GM23338 (cell line): Measurements from ENCODE around the gene MYO18A. TPM values are rescaled to one million over a fixed set of nuclear protein-coding genes. Genes with fewer than 3 reads are reported as not detected.

Experiments
- ATAC-seq: fragments of 200-7000 bp; cut with Tn5 transposase; 3 replicates; pipeline ENCODE4 v1.9.1; 2020
- DNase-seq: peaks from one replicate; pipeline ENCODE4 v3.0.0-alpha.2; 2015; ENCODE audit warnings: low spot score
- H2AFZ ChIP-seq: fragments of 200-600 bp; sonication (generic); 2 replicates; pipeline ENCODE4 v1.8.0; 2016; ENCODE audit warnings: antibody characterized with exemption, mild to moderate bottlenecking, moderate library complexity
- H3F3A ChIP-seq: fragments of 200-600 bp; sonication (generic); replicated peaks from 2 replicates; pipeline ENCODE4 v1.8.0; 2017; ENCODE audit warnings: antibody characterized with exemption, mixed run types, low read depth
- H3K27ac ChIP-seq: fragments of 200-600 bp; sonication (generic); 2 replicates; pipeline ENCODE4 v1.6.1; 2016; ENCODE audit warnings: low read depth
- H3K27me3 ChIP-seq: fragments of 200-600 bp; sonication (generic); 2 replicates; pipeline ENCODE4 v1.8.0; 2016; ENCODE audit warnings: mild to moderate bottlenecking, mixed run types, moderate library complexity; ENCODE audit not compliant: insufficient read depth
- H3K36me3 ChIP-seq: fragments of 200-600 bp; sonication (generic); 2 replicates; pipeline ENCODE4 v1.8.0; 2016; ENCODE audit warnings: mild to moderate bottlenecking; ENCODE audit not compliant: insufficient read depth
- H3K4me1 ChIP-seq: fragments of 200-600 bp; sonication (generic); 2 replicates; pipeline ENCODE4 v1.8.0; 2016; ENCODE audit warnings: mild to moderate bottlenecking, moderate library complexity; ENCODE audit not compliant: insufficient read depth
- H3K4me2 ChIP-seq: fragments of 200-600 bp; sonication (generic); 2 replicates; pipeline ENCODE4 v1.7.1; 2017; ENCODE audit warnings: mixed run types
- H3K4me3 ChIP-seq: fragments of 200-600 bp; sonication (generic); 2 replicates; pipeline ENCODE4 v1.6.1; 2016; ENCODE audit warnings: mixed run types
- H3K79me2 ChIP-seq: fragments of 200-600 bp; sonication (generic); replicated peaks from 2 replicates; pipeline ENCODE4 v1.8.0; 2017; ENCODE audit warnings: mild to moderate bottlenecking; ENCODE audit not compliant: insufficient read depth
- H3K9me2 ChIP-seq: fragments of 200-600 bp; sonication (generic); 2 replicates; pipeline ENCODE4 v1.8.0; 2017; ENCODE audit not compliant: insufficient read depth
- H4K20me1 ChIP-seq: fragments of 200-600 bp; sonication (generic); replicated peaks from 2 replicates; pipeline ENCODE4 v1.8.0; 2017; ENCODE audit warnings: mild to moderate bottlenecking; ENCODE audit not compliant: insufficient read depth
- H3K27ac Mint-ChIP-seq: 2 replicates; pipeline ENCODE4 v1.8.0; 2020; ENCODE audit warnings: inconsistent platforms, mild to moderate bottlenecking, moderate library complexity, mixed read lengths
- H3K27me3 Mint-ChIP-seq: 3 replicates; pipeline ENCODE4 v1.8.0; 2022; ENCODE audit warnings: low read depth, mild to moderate bottlenecking, moderate library complexity, mixed read lengths, inconsistent platforms; ENCODE audit not compliant: insufficient read depth, poor library complexity
- H3K36me3 Mint-ChIP-seq: 3 replicates; pipeline ENCODE4 v1.8.0; 2021; ENCODE audit warnings: low read depth, mild to moderate bottlenecking, inconsistent platforms, moderate library complexity, mixed read lengths
- H3K4me1 Mint-ChIP-seq: 3 replicates; pipeline ENCODE4 v1.8.0; 2020; ENCODE audit warnings: mild to moderate bottlenecking, inconsistent platforms, mixed read lengths
- H3K4me3 Mint-ChIP-seq: 3 replicates; pipeline ENCODE4 v1.8.0; 2021; ENCODE audit warnings: moderate library complexity, mild to moderate bottlenecking, inconsistent platforms, mixed read lengths
- H3K9me3 Mint-ChIP-seq: 3 replicates; pipeline ENCODE4 v1.8.0; 2020; ENCODE audit warnings: moderate library complexity, mild to moderate bottlenecking, inconsistent platforms, mixed read lengths
- CREB1 ChIP-seq: fragments of 250-450 bp; sonication (Bioruptor Pico); IDR thresholded peaks from 2 replicates; pipeline ENCODE4 v1.5.0; 2020; ENCODE audit warnings: low read depth, mild to moderate bottlenecking, moderate library complexity
- EZH2 ChIP-seq: fragments of 200-600 bp; sonication (generic); IDR thresholded peaks from one replicate; pipeline ENCODE4 v1.8.0; 2017; ENCODE audit warnings: antibody characterized with exemption, mild to moderate bottlenecking, low read depth; ENCODE audit not compliant: unreplicated experiment
- JUNB ChIP-seq: IDR thresholded peaks from one replicate; pipeline ENCODE4 v1.6.1; 2016; ENCODE audit warnings: antibody characterized with exemption; ENCODE audit not compliant: unreplicated experiment
- POLR2AphosphoS5 ChIP-seq: IDR thresholded peaks from 2 replicates; pipeline ENCODE4 v1.6.1; 2016; ENCODE audit warnings: antibody characterized with exemption, low read depth
- STAT1 ChIP-seq: IDR thresholded peaks from one replicate; pipeline ENCODE4 v1.6.1; 2016; ENCODE audit warnings: antibody characterized with exemption; ENCODE audit not compliant: unreplicated experiment
- ZNF331 ChIP-seq: fragments of 250-450 bp; sonication (Bioruptor Pico); IDR thresholded peaks from 2 replicates; pipeline ENCODE4 v1.5.0; 2020; ENCODE audit warnings: low read depth, mild to moderate bottlenecking, moderate library complexity
- polyA plus RNA-seq: library from polyadenylated mRNA; unstranded; fragments of >200 nt; fragmentation: Nextera tagmentation; extraction: Ambion mirVana; gene quantifications from 2 replicates; pipeline ENCODE4 v1.2.1, GENCODE V29; 2016
- total RNA-seq: library from RNA; depleted of rRNA; stranded (reverse); fragments of >200 nt; shearing (Covaris generic); gene quantifications from 2 replicates; pipeline ENCODE4 v1.2.3, GENCODE V29; 2014
- TF ChIP-seq, protein P1 (sequence below): fragments of 250-450 bp; sonication (Bioruptor Pico); IDR thresholded peaks from 2 replicates; pipeline ENCODE4 v1.5.0; 2020; ENCODE audit warnings: mild to moderate bottlenecking, moderate library complexity
- TF ChIP-seq, protein P2 (sequence below): IDR thresholded peaks from 2 replicates; pipeline ENCODE4 v1.6.1; 2016; ENCODE audit warnings: antibody characterized with exemption

MYO18A gene
- total and polyA plus RNA-seq, 2 experiments from 2014 or later = 18.3 to 37.5 TPM

DNA sequence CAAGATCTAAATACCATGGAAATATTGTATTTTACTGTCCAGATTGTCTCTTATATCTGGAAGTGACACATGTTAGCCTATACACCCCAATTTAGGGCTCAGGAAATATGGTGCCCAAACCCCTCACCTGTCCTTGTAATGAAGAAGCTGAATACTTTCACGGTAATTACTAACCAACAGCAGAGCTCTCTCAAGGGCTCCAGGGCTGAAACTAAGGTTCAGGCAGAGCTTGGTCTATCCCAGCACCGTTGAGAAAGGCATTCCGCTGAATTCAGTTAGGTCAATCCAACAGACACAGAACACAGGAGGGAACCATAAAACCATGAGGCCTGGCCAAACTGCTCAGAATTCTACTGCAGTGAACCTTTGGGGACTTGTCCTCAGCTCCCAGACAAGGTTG lies 14.9 kb downstream of the MYO18A start:
- H3K27me3 Mint-ChIP-seq = peaks cover 3% of the 10 kb centered on the region
- H3K4me1 Mint-ChIP-seq = peaks cover 9% of the 10 kb centered on the region
- no peak overlapping the region for H3K4me3 Mint-ChIP-seq
- Histone ChIP-seq H3F3A (no peaks in the 10 kb centered on the region), H3K27me3 (no peaks in the 10 kb centered on the region), H2AFZ (no peak overlapping the region), H3K27ac (no peak overlapping the region), H3K4me3 (no peak overlapping the region), H4K20me1 (peaks cover 7% of the 10 kb centered on the region; the same call in 1 of the 2 replicates), H3K4me1 (no peaks in the 10 kb centered on the region), H3K36me3 (no peaks in the 10 kb centered on the region), H3K79me2 (peaks cover 7% of the 10 kb centered on the region; the same call in 1 of the 2 replicates), H3K4me2 (no peak overlapping the region), H3K9me2 (no peaks in the 10 kb centered on the region)
- no peak overlapping the region for H3K27ac Mint-ChIP-seq
- TF ChIP-seq JUNB (no peak), ZNF331 (CRISPR knock-in tag) (no peak), CREB1 (CRISPR knock-in tag) (no peak), EZH2 (no peak), STAT1 (no peak), POLR2AphosphoS5 (no peak)
- TF ChIP-seq, protein P1, sequence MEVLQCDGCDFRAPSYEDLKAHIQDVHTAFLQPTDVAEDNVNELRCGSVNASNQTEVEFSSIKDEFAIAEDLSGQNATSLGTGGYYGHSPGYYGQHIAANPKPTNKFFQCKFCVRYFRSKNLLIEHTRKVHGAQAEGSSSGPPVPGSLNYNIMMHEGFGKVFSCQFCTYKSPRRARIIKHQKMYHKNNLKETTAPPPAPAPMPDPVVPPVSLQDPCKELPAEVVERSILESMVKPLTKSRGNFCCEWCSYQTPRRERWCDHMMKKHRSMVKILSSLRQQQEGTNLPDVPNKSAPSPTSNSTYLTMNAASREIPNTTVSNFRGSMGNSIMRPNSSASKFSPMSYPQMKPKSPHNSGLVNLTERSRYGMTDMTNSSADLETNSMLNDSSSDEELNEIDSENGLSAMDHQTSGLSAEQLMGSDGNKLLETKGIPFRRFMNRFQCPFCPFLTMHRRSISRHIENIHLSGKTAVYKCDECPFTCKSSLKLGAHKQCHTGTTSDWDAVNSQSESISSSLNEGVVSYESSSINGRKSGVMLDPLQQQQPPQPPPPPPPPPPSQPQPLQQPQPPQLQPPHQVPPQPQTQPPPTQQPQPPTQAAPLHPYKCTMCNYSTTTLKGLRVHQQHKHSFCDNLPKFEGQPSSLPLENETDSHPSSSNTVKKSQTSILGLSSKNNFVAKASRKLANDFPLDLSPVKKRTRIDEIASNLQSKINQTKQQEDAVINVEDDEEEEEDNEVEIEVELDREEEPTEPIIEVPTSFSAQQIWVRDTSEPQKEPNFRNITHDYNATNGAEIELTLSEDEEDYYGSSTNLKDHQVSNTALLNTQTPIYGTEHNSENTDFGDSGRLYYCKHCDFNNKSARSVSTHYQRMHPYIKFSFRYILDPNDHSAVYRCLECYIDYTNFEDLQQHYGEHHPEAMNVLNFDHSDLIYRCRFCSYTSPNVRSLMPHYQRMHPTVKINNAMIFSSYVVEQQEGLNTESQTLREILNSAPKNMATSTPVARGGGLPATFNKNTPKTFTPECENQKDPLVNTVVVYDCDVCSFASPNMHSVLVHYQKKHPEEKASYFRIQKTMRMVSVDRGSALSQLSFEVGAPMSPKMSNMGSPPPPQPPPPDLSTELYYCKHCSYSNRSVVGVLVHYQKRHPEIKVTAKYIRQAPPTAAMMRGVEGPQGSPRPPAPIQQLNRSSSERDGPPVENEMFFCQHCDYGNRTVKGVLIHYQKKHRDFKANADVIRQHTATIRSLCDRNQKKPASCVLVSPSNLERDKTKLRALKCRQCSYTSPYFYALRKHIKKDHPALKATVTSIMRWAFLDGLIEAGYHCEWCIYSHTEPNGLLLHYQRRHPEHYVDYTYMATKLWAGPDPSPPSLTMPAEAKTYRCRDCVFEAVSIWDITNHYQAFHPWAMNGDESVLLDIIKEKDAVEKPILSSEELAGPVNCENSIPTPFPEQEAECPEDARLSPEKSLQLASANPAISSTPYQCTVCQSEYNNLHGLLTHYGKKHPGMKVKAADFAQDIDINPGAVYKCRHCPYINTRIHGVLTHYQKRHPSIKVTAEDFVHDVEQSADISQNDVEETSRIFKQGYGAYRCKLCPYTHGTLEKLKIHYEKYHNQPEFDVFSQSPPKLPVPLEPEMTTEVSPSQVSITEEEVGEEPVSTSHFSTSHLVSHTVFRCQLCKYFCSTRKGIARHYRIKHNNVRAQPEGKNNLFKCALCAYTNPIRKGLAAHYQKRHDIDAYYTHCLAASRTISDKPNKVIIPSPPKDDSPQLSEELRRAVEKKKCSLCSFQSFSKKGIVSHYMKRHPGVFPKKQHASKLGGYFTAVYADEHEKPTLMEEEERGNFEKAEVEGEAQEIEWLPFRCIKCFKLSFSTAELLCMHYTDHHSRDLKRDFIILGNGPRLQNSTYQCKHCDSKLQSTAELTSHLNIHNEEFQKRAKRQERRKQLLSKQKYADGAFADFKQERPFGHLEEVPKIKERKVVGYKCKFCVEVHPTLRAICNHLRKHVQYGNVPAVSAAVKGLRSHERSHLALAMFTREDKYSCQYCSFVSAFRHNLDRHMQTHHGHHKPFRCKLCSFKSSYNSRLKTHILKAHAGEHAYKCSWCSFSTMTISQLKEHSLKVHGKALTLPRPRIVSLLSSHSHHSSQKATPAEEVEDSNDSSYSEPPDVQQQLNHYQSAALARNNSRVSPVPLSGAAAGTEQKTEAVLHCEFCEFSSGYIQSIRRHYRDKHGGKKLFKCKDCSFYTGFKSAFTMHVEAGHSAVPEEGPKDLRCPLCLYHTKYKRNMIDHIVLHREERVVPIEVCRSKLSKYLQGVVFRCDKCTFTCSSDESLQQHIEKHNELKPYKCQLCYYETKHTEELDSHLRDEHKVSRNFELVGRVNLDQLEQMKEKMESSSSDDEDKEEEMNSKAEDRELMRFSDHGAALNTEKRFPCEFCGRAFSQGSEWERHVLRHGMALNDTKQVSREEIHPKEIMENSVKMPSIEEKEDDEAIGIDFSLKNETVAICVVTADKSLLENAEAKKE (CRISPR knock-in tag) = no peak
- TF ChIP-seq, protein P2, sequence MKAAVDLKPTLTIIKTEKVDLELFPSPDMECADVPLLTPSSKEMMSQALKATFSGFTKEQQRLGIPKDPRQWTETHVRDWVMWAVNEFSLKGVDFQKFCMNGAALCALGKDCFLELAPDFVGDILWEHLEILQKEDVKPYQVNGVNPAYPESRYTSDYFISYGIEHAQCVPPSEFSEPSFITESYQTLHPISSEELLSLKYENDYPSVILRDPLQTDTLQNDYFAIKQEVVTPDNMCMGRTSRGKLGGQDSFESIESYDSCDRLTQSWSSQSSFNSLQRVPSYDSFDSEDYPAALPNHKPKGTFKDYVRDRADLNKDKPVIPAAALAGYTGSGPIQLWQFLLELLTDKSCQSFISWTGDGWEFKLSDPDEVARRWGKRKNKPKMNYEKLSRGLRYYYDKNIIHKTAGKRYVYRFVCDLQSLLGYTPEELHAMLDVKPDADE = no peak
- no peaks in the 10 kb centered on the region for H3K9me3 Mint-ChIP-seq
- H3K36me3 Mint-ChIP-seq = peaks cover 16% of the 10 kb centered on the region
- no peak for ATAC-seq
- DNase-seq = no peak
